ENCODE results near the gene WNK1.
"Not testable (repeated sequence)": the region's sequence is repeated elsewhere in the genome, so short reads cannot be mapped to it uniquely, and the experiment has no call there.

Gene WNK1

GRCh38 chr12:751999-752694 lies at the start of gene WNK1:
Gene WNK1 (plus strand): TSS chr12:752579. CDS start chr12:753566, 987 bp downstream.
- DNase-seq (ENCODE audit: low read depth in 2 of 2, low spot score in 1 of 2): peak; percentile 93 to 95

GRCh38 chr12:704516-705242 lies 47.7 kb upstream of the WNK1 start:
- no peak for DNase-seq (ENCODE audit: low read depth in 2 of 2, low spot score in 1 of 2)

- DNase-seq (ENCODE audit: low read depth in 2 of 2, low spot score in 1 of 2): not testable (repeated sequence)
These were observed 44.3 kb upstream of the WNK1 start for GRCh38 chr12:708084-708483.

- no peak for DNase-seq (ENCODE audit: low read depth in 2 of 2, low spot score in 1 of 2)
These were observed 42.8 kb upstream of the WNK1 start for GRCh38 chr12:709455-710020.

- DNase-seq (ENCODE audit: low read depth in 2 of 2, low spot score in 1 of 2): no peak
These were observed 40.1 kb upstream of the WNK1 start for GRCh38 chr12:712172-712863.

GRCh38 chr12:713281-713875 lies 39.0 kb upstream of the WNK1 start:
- no peak for DNase-seq (ENCODE audit: low read depth in 2 of 2, low spot score in 1 of 2)

GRCh38 chr12:716506-716905 lies 35.9 kb upstream of the WNK1 start:
- peak in 1 of 2 donors; percentile 29 for DNase-seq (ENCODE audit: low read depth in 2 of 2, low spot score in 1 of 2)

GRCh38 chr12:718756-719102 lies 33.6 kb upstream of the WNK1 start:
- DNase-seq (ENCODE audit: low read depth in 2 of 2, low spot score in 1 of 2): no peak

GRCh38 chr12:720231-720941 lies 32.0 kb upstream of the WNK1 start:
- DNase-seq (ENCODE audit: low read depth in 2 of 2, low spot score in 1 of 2): no peak

- DNase-seq (ENCODE audit: low read depth in 2 of 2, low spot score in 1 of 2): no peak
These were observed 28.1 kb upstream of the WNK1 start for GRCh38 chr12:724194-724855.

- no peak for DNase-seq (ENCODE audit: low read depth in 2 of 2, low spot score in 1 of 2)
These were observed 27.3 kb upstream of the WNK1 start for GRCh38 chr12:725076-725475.

- no peak for DNase-seq (ENCODE audit: low read depth in 2 of 2, low spot score in 1 of 2)
These were observed 25.9 kb upstream of the WNK1 start for GRCh38 chr12:726281-727140.

- DNase-seq (ENCODE audit: low read depth in 2 of 2, low spot score in 1 of 2): no peak
These were observed 25.1 kb upstream of the WNK1 start for GRCh38 chr12:727321-727720.

- DNase-seq (ENCODE audit: low read depth in 2 of 2, low spot score in 1 of 2): no peak
These were observed 23.6 kb upstream of the WNK1 start for GRCh38 chr12:728781-729180.

GRCh38 chr12:729221-729620 lies 23.2 kb upstream of the WNK1 start:
- DNase-seq (ENCODE audit: low read depth in 2 of 2, low spot score in 1 of 2): no peak

GRCh38 chr12:730550-730949 lies 21.8 kb upstream of the WNK1 start:
- no peak for DNase-seq (ENCODE audit: low read depth in 2 of 2, low spot score in 1 of 2)

- no peak for DNase-seq (ENCODE audit: low read depth in 2 of 2, low spot score in 1 of 2)
These were observed 15.1 kb upstream of the WNK1 start for GRCh38 chr12:737122-737739.

GRCh38 chr12:738712-739111 lies 13.7 kb upstream of the WNK1 start:
- no peak for DNase-seq (ENCODE audit: low read depth in 2 of 2, low spot score in 1 of 2)

- no peak for DNase-seq (ENCODE audit: low read depth in 2 of 2, low spot score in 1 of 2)
These were observed 13.0 kb upstream of the WNK1 start for GRCh38 chr12:739349-739748.

Data from stimulated activated CD8-positive, alpha-beta memory T cell treated with anti-CD3 and anti-CD28 coated beads, Interleukin-4, amount 100 ng/mL, for 4 hours (primary cell).